ENCODE results near the gene FRMPD1.

FRMPD1 gene

GRCh38 chr9:37626708-37627292 lies 24.0 kb upstream of the FRMPD1 start:
- no peak for DNase-seq (ENCODE audit: low read depth in 1 of 2, low spot score in 1 of 2)
- Histone ChIP-seq H3K4me3 (replicated peaks; ENCODE audit: insufficient read depth, low read length) (no peak overlapping the region), H3K27me3 (ENCODE audit: insufficient read depth, poor library complexity, severe bottlenecking) (peaks cover 2% of the 10 kb centered on the region), H3K27ac (replicated peaks) (no peak overlapping the region)
- TF ChIP-seq GABPA (IDR thresholded peaks at IDR 0.05; ENCODE audit: low read depth) (no peak), CTCF (IDR thresholded peaks at IDR 0.05; ENCODE audit: insufficient read depth, low read length) (no peak), SPI1 (IDR thresholded peaks at IDR 0.05; ENCODE audit: borderline replicate concordance, low read depth) (no peak), POLR2AphosphoS5 (IDR thresholded peaks at IDR 0.05; ENCODE audit: low read depth) (no peak), REST (IDR thresholded peaks at IDR 0.05; ENCODE audit: insufficient replicate concordance, low read depth) (no peak)

GRCh38 chr9:37632479-37632878 lies 18.3 kb upstream of the FRMPD1 start:
- Histone ChIP-seq H3K4me3 (replicated peaks; ENCODE audit: insufficient read depth, low read length) (no peak overlapping the region), H3K27ac (replicated peaks) (no peak overlapping the region), H3K27me3 (ENCODE audit: insufficient read depth, poor library complexity, severe bottlenecking) (peaks cover 2% of the 10 kb centered on the region)
- TF ChIP-seq SPI1 (IDR thresholded peaks at IDR 0.05; ENCODE audit: borderline replicate concordance, low read depth) = no peak
- TF ChIP-seq GABPA (IDR thresholded peaks at IDR 0.05; ENCODE audit: low read depth) = no peak
- no peak for TF ChIP-seq POLR2AphosphoS5 (IDR thresholded peaks at IDR 0.05; ENCODE audit: low read depth)
- TF ChIP-seq CTCF (IDR thresholded peaks at IDR 0.05; ENCODE audit: insufficient read depth, low read length) = no peak
- TF ChIP-seq REST (IDR thresholded peaks at IDR 0.05; ENCODE audit: insufficient replicate concordance, low read depth) = no peak
- DNase-seq (ENCODE audit: low read depth in 1 of 2, low spot score in 1 of 2) = no peak

GRCh38 chr9:37635808-37636207 lies 14.9 kb upstream of the FRMPD1 start:
- no peak overlapping the region for H3K4me3 ChIP-seq (replicated peaks; ENCODE audit: insufficient read depth, low read length)
- no peak for DNase-seq (ENCODE audit: low read depth in 1 of 2, low spot score in 1 of 2)
- TF ChIP-seq GABPA (IDR thresholded peaks at IDR 0.05; ENCODE audit: low read depth) (no peak), CTCF (IDR thresholded peaks at IDR 0.05; ENCODE audit: insufficient read depth, low read length) (no peak), POLR2AphosphoS5 (IDR thresholded peaks at IDR 0.05; ENCODE audit: low read depth) (no peak), REST (IDR thresholded peaks at IDR 0.05; ENCODE audit: insufficient replicate concordance, low read depth) (no peak), SPI1 (IDR thresholded peaks at IDR 0.05; ENCODE audit: borderline replicate concordance, low read depth) (no peak)
- no peak overlapping the region for H3K27ac ChIP-seq (replicated peaks)
- no peaks in the 10 kb centered on the region for H3K27me3 ChIP-seq (ENCODE audit: insufficient read depth, poor library complexity, severe bottlenecking)

Measured in HL-60 (cell line).